GM12878 (cell line): Measurements from ENCODE around the gene WDR64.

ENCODE experiments used
- CREM ChIP-seq: IDR thresholded peaks from 2 replicates; pipeline ENCODE4 v1.6.1; 2014; ENCODE audit warnings: antibody characterized with exemption, low read depth
- CTCF ChIP-seq, 3 experiments: IDR thresholded peaks in 2 of 3; conservative IDR thresholded peaks in 1 of 3; 2 replicates each; pipeline ENCODE4 v1.5.1; 2011; ENCODE audit warnings: low read depth in 3 of 3, low read length in 3 of 3, mild to moderate bottlenecking in 3 of 3, control low read depth in 2 of 3, moderate library complexity in 2 of 3, inconsistent platforms in 1 of 3, mixed read lengths in 1 of 3; ENCODE audit not compliant: control insufficient read depth in 2 of 3, insufficient read depth in 1 of 3; ENCODE audit errors: extremely low read depth in 1 of 3
- HDGF ChIP-seq: fragments of 450-650 bp; IDR thresholded peaks from 2 replicates; pipeline ENCODE4 v1.6.1; 2016; ENCODE audit warnings: antibody characterized with exemption
- NRF1 ChIP-seq: conservative IDR thresholded peaks from 2 replicates; pipeline ENCODE4 v1.6.1; 2011; ENCODE audit warnings: mild to moderate bottlenecking, low read depth, low read length, improper control_type of control experiment
- POLR2AphosphoS5 ChIP-seq: IDR thresholded peaks from 2 replicates; pipeline ENCODE4 v1.6.1; 2011; ENCODE audit warnings: mild to moderate bottlenecking, low read length, inconsistent platforms
- ZBTB40 ChIP-seq: fragments of 450-650 bp; IDR thresholded peaks from 2 replicates; pipeline ENCODE4 v1.6.1; 2016; ENCODE audit warnings: mild to moderate bottlenecking, moderate library complexity, borderline replicate concordance

GRCh38 chr1:241802863-241803262, 150.8 kb downstream of the WDR64 start:
- TF ChIP-seq HDGF (no peak), CREM (no peak), ZBTB40 (no peak), CTCF (IDR thresholded peaks at IDR 0.05 in 2 of 3, conservative IDR thresholded peaks at IDR 0.05 in 1 of 3; ENCODE audit: control insufficient read depth in 2 of 3, extremely low read depth in 1 of 3, insufficient read depth in 1 of 3, low read depth in 3 of 3, low read length in 3 of 3) (no peak), POLR2AphosphoS5 (no peak), NRF1 (no peak)
